ENCODE results near the gene PRSS21. TPM values are rescaled to one million over a fixed set of nuclear protein-coding genes. Genes with fewer than 3 reads are reported as not detected.

PRSS21 gene
- total and polyA plus RNA-seq, 5 donors = not detected

GRCh38 chr16:2866431-2866830 lies 49.4 kb downstream of the PRSS21 start:
- Histone ChIP-seq H3K4me3 (ENCODE audit: low read length) (no peak overlapping the region), H3K27ac (ENCODE audit: low read length) (no peak overlapping the region), H3K4me1 (ENCODE audit: control insufficient read depth, insufficient read depth, low read length) (no peaks in the 10 kb centered on the region), H3K27me3 (ENCODE audit: control insufficient read depth, insufficient read depth) (no peaks in the 10 kb centered on the region), H3K9me3 (ENCODE audit: control insufficient read depth, low read length) (no peaks in the 10 kb centered on the region)
- intact Hi-C loops (cut with DNase I) = loop anchor here in 2 of 4 donors (5.0 kb wide), 2 partner anchors 46 to 51 kb away; partner anchors contain the start of gene FLYWCH1 (in 1 of the 2)
- 52% methylated on average over 4 of the region's 4 CpGs for WGBS
- DNase-seq (no peak), ATAC-seq (no peak)

- H3K9me3 ChIP-seq (ENCODE audit: control insufficient read depth, low read length) = no peaks in the 10 kb centered on the region
- intact Hi-C loops (cut with DNase I) = loop anchor here in 2 of 4 donors (5.0 kb wide), 2 partner anchors 45 to 50 kb away; partner anchors contain the start of gene FLYWCH1 (in 1 of the 2)
- no peaks in the 10 kb centered on the region for H3K27me3 ChIP-seq (ENCODE audit: control insufficient read depth, insufficient read depth)
- 44% methylated on average over 8 of the region's 8 CpGs for WGBS
- no peaks in the 10 kb centered on the region for H3K4me1 ChIP-seq (ENCODE audit: control insufficient read depth, insufficient read depth, low read length)
- peak overlapping the region; percentile 76 for H3K4me3 ChIP-seq (ENCODE audit: low read length)
- peak overlapping the region; percentile 97 for H3K27ac ChIP-seq (ENCODE audit: low read length)
- ATAC-seq = no peak
- no peak for DNase-seq
Observed at GRCh38 chr16:2867661-2867986, 50.6 kb downstream of the PRSS21 start.

- peak; percentile 98 for ATAC-seq
- Histone ChIP-seq H3K9me3 (ENCODE audit: control insufficient read depth, low read length) (no peaks in the 10 kb centered on the region), H3K27me3 (ENCODE audit: control insufficient read depth, insufficient read depth) (no peaks in the 10 kb centered on the region), H3K27ac (ENCODE audit: low read length) (peak overlapping the region; percentile 97), H3K4me3 (ENCODE audit: low read length) (peak overlapping the region; percentile 76), H3K4me1 (ENCODE audit: control insufficient read depth, insufficient read depth, low read length) (no peaks in the 10 kb centered on the region)
- intact Hi-C loops (cut with DNase I) = loop anchor here in 2 of 4 donors (5.0 kb wide), 2 partner anchors 44 to 49 kb away; partner anchors contain the start of gene FLYWCH1 (in 1 of the 2)
- peak; percentile 94 to 99 (median 98) for DNase-seq
- under 1% methylated on average over 45 of the region's 45 CpGs for WGBS
Observed at GRCh38 chr16:2867987-2868789, 51.2 kb downstream of the PRSS21 start.

Other genes with a start within 250 kb of the PRSS21 start
- gene KCTD5, start 134.7 kb upstream of the PRSS21 start, total RNA-seq = 10 to 100 TPM; 10.6 to 13.7 (median 12.0) TPM
- gene KCTD5, start 134.7 kb upstream of the PRSS21 start, polyA plus RNA-seq = 11.1 TPM
- gene PRSS27, start 97.0 kb upstream of the PRSS21 start, total RNA-seq = under 1 TPM; 0.32 to 0.64 (median 0.37) TPM
- gene PRSS27, start 97.0 kb upstream of the PRSS21 start, polyA plus RNA-seq = 0.25 TPM
- 100 to 1,000 TPM; 299 to 352 (median 320) TPM for gene SRRM2, start 64.6 kb upstream of the PRSS21 start, total RNA-seq
- 402 TPM for gene SRRM2, start 64.6 kb upstream of the PRSS21 start, polyA plus RNA-seq
- 100 to 1,000 TPM; 235 to 320 (median 280) TPM for gene ELOB, start 40.0 kb upstream of the PRSS21 start, total RNA-seq
- gene ELOB, start 40.0 kb upstream of the PRSS21 start, polyA plus RNA-seq = 625 TPM
- gene PRSS33, start 29.7 kb upstream of the PRSS21 start, total RNA-seq = not detected
- gene PRSS33, start 29.7 kb upstream of the PRSS21 start, polyA plus RNA-seq = not detected
- not detected for gene PRSS41, start 18.8 kb upstream of the PRSS21 start, total RNA-seq
- gene PRSS41, start 18.8 kb upstream of the PRSS21 start, polyA plus RNA-seq = not detected
- under 1 TPM in 3 of 4 donors, not detected in 1; 0.35 to 0.64 (median 0.51) TPM for gene ZG16B, start 13.1 kb downstream of the PRSS21 start, total RNA-seq
- gene ZG16B, start 13.1 kb downstream of the PRSS21 start, polyA plus RNA-seq = not detected
- gene PRSS22, start 40.9 kb downstream of the PRSS21 start, total RNA-seq = not detected
- not detected for gene PRSS22, start 40.9 kb downstream of the PRSS21 start, polyA plus RNA-seq
- gene FLYWCH2, start 66.0 kb downstream of the PRSS21 start, total RNA-seq = 10 to 100 TPM; 26.6 to 37.2 (median 29.1) TPM
- gene FLYWCH2, start 66.0 kb downstream of the PRSS21 start, polyA plus RNA-seq = 44.3 TPM
- gene FLYWCH1, start 94.7 kb downstream of the PRSS21 start, total RNA-seq = 10 to 100 TPM; 35.8 to 43.9 (median 36.4) TPM
- gene FLYWCH1, start 94.7 kb downstream of the PRSS21 start, polyA plus RNA-seq = 28.9 TPM
- gene KREMEN2, start 147.0 kb downstream of the PRSS21 start, total RNA-seq = not detected
- not detected for gene KREMEN2, start 147.0 kb downstream of the PRSS21 start, polyA plus RNA-seq
- 1 to 10 TPM; 4.0 to 8.8 (median 5.5) TPM for gene PAQR4, start 152.1 kb downstream of the PRSS21 start, total RNA-seq
- gene PAQR4, start 152.1 kb downstream of the PRSS21 start, polyA plus RNA-seq = 10.3 TPM
- 1 to 10 TPM in 2 of 4 donors, not detected in 2; 1.1 to 2.1 TPM for gene PKMYT1, start 163.2 kb downstream of the PRSS21 start, total RNA-seq
- gene PKMYT1, start 163.2 kb downstream of the PRSS21 start, polyA plus RNA-seq = 2.1 TPM
- under 1 TPM; 0.14 to 0.46 (median 0.25) TPM for gene CLDN9, start 195.7 kb downstream of the PRSS21 start, total RNA-seq
- gene CLDN9, start 195.7 kb downstream of the PRSS21 start, polyA plus RNA-seq = 0.41 TPM
- gene CLDN6, start 200.9 kb downstream of the PRSS21 start, total RNA-seq = not detected
- not detected for gene CLDN6, start 200.9 kb downstream of the PRSS21 start, polyA plus RNA-seq
- 10 to 100 TPM; 13.8 to 50.8 (median 28.0) TPM for gene TNFRSF12A, start 203.1 kb downstream of the PRSS21 start, total RNA-seq
- 94.7 TPM for gene TNFRSF12A, start 203.1 kb downstream of the PRSS21 start, polyA plus RNA-seq
- 10 to 100 TPM; 43.7 to 80.5 (median 64.6) TPM for gene HCFC1R1, start 206.7 kb downstream of the PRSS21 start, total RNA-seq
- gene HCFC1R1, start 206.7 kb downstream of the PRSS21 start, polyA plus RNA-seq = 122 TPM
- gene THOC6, start 206.8 kb downstream of the PRSS21 start, total RNA-seq = 10 to 100 TPM; 11.1 to 13.7 (median 13.0) TPM
- 13.1 TPM for gene THOC6, start 206.8 kb downstream of the PRSS21 start, polyA plus RNA-seq
- gene BICDL2, start 219.7 kb downstream of the PRSS21 start, total RNA-seq = not detected
- gene BICDL2, start 219.7 kb downstream of the PRSS21 start, polyA plus RNA-seq = not detected
- 1 to 10 TPM in 2 of 4 donors, under 1 TPM in 2; 0.72 to 1.7 (median 0.95) TPM for gene MMP25, start 229.3 kb downstream of the PRSS21 start, total RNA-seq
- 0.68 TPM for gene MMP25, start 229.3 kb downstream of the PRSS21 start, polyA plus RNA-seq
- 10 to 100 TPM; 27.5 to 55.0 (median 37.8) TPM for gene IL32, start 248.4 kb downstream of the PRSS21 start, total RNA-seq
- gene IL32, start 248.4 kb downstream of the PRSS21 start, polyA plus RNA-seq = 62.8 TPM

Data from right cardiac atrium (tissue), 5 donors.